ENCODE data around the gene SHB. TPM values are rescaled to one million over a fixed set of nuclear protein-coding genes. Genes with fewer than 3 reads are reported as not detected.

SHB gene
- total RNA-seq, 2 experiments from 2014 or later, result 0.41 to 1.0 TPM

- TF ChIP-seq CTCF (conservative IDR thresholded peaks at IDR 0.05; ENCODE audit: low read length) (no peak), EZH2phosphoT487 (IDR thresholded peaks at IDR 0.05; ENCODE audit: borderline replicate concordance, low read depth, low read length) (no peak)
- ChIA-PET CTCF (ENCODE audit: unreplicated experiment) (no interaction called here), POLR2A (no interaction called here)
- Histone ChIP-seq H3K4me1 (ENCODE audit: insufficient read depth, low read length, poor library complexity, severe bottlenecking) (no peaks in the 10 kb centered on the region), H3K9me2 (ENCODE audit: insufficient read depth, low read length) (no peaks in the 10 kb centered on the region), H2AFZ (ENCODE audit: low read length) (no peak overlapping the region), H4K20me1 (ENCODE audit: insufficient read depth, low read length) (no peaks in the 10 kb centered on the region), H3K9me3 (ENCODE audit: low read length) (no peaks in the 10 kb centered on the region), H3K4me2 (ENCODE audit: low read length) (no peak overlapping the region), H3K27ac (ENCODE audit: low read depth, low read length, poor library complexity, severe bottlenecking) (no peak overlapping the region), H3K36me3 (ENCODE audit: insufficient read depth, low read length) (no peaks in the 10 kb centered on the region), H3K79me2 (ENCODE audit: insufficient read depth, low read depth, low read length) (no peaks in the 10 kb centered on the region), H3K4me3 (ENCODE audit: low read depth, low read length, poor library complexity, severe bottlenecking) (no peak overlapping the region)
- DNase-seq (ENCODE audit: low spot score), result no peak
- intact Hi-C loops (cut with micrococcal nuclease; ENCODE audit: unreplicated experiment), result no loop called here
- no TSS peak for BruUV-seq (replicated peaks)
Observed at GRCh38 chr9:38018958-38019602, 49.9 kb downstream of the SHB start.

GRCh38 chr9:38018241-38018957 lies 50.6 kb downstream of the SHB start:
- POLR2A ChIA-PET, result no interaction called here
- no peak overlapping the region for H3K4me2 ChIP-seq (ENCODE audit: low read length)

More at GRCh38 chr9:38018241-38018957, 50.6 kb downstream of the SHB start:
- DNase-seq (ENCODE audit: low spot score), result no peak
- H3K4me1 ChIP-seq (ENCODE audit: insufficient read depth, low read length, poor library complexity, severe bottlenecking), result no peaks in the 10 kb centered on the region
- no peaks in the 10 kb centered on the region for H3K9me2 ChIP-seq (ENCODE audit: insufficient read depth, low read length)
- intact Hi-C loops (cut with micrococcal nuclease; ENCODE audit: unreplicated experiment), result no loop called here
- CTCF ChIA-PET (ENCODE audit: unreplicated experiment), result no interaction called here
- no peaks in the 10 kb centered on the region for H3K36me3 ChIP-seq (ENCODE audit: insufficient read depth, low read length)
- TF ChIP-seq CTCF (conservative IDR thresholded peaks at IDR 0.05; ENCODE audit: low read length), result no peak
- TF ChIP-seq EZH2phosphoT487 (IDR thresholded peaks at IDR 0.05; ENCODE audit: borderline replicate concordance, low read depth, low read length), result no peak
- no peaks in the 10 kb centered on the region for H3K79me2 ChIP-seq (ENCODE audit: insufficient read depth, low read depth, low read length)
- H3K27ac ChIP-seq (ENCODE audit: low read depth, low read length, poor library complexity, severe bottlenecking), result no peak overlapping the region
- H4K20me1 ChIP-seq (ENCODE audit: insufficient read depth, low read length), result no peaks in the 10 kb centered on the region
- BruUV-seq (replicated peaks), result no TSS peak
- no peaks in the 10 kb centered on the region for H3K9me3 ChIP-seq (ENCODE audit: low read length)
- H2AFZ ChIP-seq (ENCODE audit: low read length), result no peak overlapping the region
- H3K4me3 ChIP-seq (ENCODE audit: low read depth, low read length, poor library complexity, severe bottlenecking), result no peak overlapping the region
